Panc1 (cell line): Measurements from ENCODE around the gene TBX21. TPM values are rescaled to one million over a fixed set of nuclear protein-coding genes. Genes with fewer than 3 reads are reported as not detected.

Experiments
- ATAC-seq: fragments of 200-7000 bp; cut with Tn5 transposase; 2 replicates; pipeline ENCODE4 v1.9.1; 2020; ENCODE audit warnings: mild to moderate bottlenecking, moderate library complexity
- BruUV-seq: library from RNA; stranded (reverse); fragments of 400-500 nt; replicated peaks from 2 replicates; lab custom pipeline; 2021; lab: Mats Ljungman, UMichigan
- CTCF ChIA-PET: fragments of 300-600 bp; sonication (Branson Sonifier 250); formaldehyde crosslinking; loops from one replicate; lab custom pipeline; 2022; ENCODE audit warnings: antibody characterized with exemption; lab: Charles Lee
- POLR2A ChIA-PET: fragments of 300-600 bp; sonication (Branson Sonifier 250); formaldehyde crosslinking; loops from one replicate; lab custom pipeline; 2022; ENCODE audit warnings: antibody characterized with exemption; lab: Charles Lee
- DNase-seq: peaks from one replicate; pipeline ENCODE4 v3.0.0-alpha.2; 2010; ENCODE audit warnings: low read depth, low spot score
- H3K27ac ChIP-seq: 2 replicates; pipeline ENCODE4 v1.5.1; 2011; ENCODE audit warnings: mild to moderate bottlenecking, low read length, inconsistent platforms
- H3K27me3 ChIP-seq: fragments of 200-500 bp; sonication (Bioruptor generic); 2 replicates; pipeline ENCODE4 v1.6.0; 2014; ENCODE audit warnings: low read length, inconsistent platforms; ENCODE audit not compliant: control insufficient read depth, insufficient read depth
- H3K36me3 ChIP-seq: fragments of 200-500 bp; sonication (Bioruptor generic); 2 replicates; pipeline ENCODE4 v1.5.1; 2014; ENCODE audit warnings: inconsistent platforms, mild to moderate bottlenecking, low read length, moderate library complexity; ENCODE audit not compliant: control insufficient read depth, insufficient read depth
- H3K4me1 ChIP-seq: 2 replicates; pipeline ENCODE4 v1.5.1; 2011; ENCODE audit warnings: inconsistent platforms, mild to moderate bottlenecking, low read length, moderate library complexity; ENCODE audit not compliant: control insufficient read depth, insufficient read depth
- H3K4me3 ChIP-seq, 2 experiments: 2 replicates each; pipeline ENCODE4 v1.5.1; 2011 to 2012; ENCODE audit warnings: low read depth in 2 of 2, low read length in 2 of 2, mild to moderate bottlenecking in 2 of 2, inconsistent platforms in 1 of 2, moderate library complexity in 1 of 2
- H3K9me3 ChIP-seq: fragments of 200-500 bp; sonication (Bioruptor generic); 2 replicates; pipeline ENCODE4 v1.5.1; 2014; ENCODE audit warnings: low read depth, mild to moderate bottlenecking, inconsistent platforms, low read length, moderate library complexity; ENCODE audit not compliant: control insufficient read depth, insufficient read depth
- CTCF ChIP-seq: fragments of 450-650 bp; IDR thresholded peaks from 2 replicates; pipeline ENCODE4 v1.5.1; 2017; ENCODE audit warnings: mild to moderate bottlenecking
- POLR2AphosphoS5 ChIP-seq: IDR thresholded peaks from 2 replicates; pipeline ENCODE4 v1.6.1; 2012; ENCODE audit warnings: mild to moderate bottlenecking, low read depth, low read length, moderate library complexity
- REST ChIP-seq, 2 experiments: IDR thresholded peaks; 2 replicates each; pipeline ENCODE4 v1.6.1; 2011 to 2012; ENCODE audit warnings: low read depth in 2 of 2, control low read depth in 1 of 2, low read length in 1 of 2, mild to moderate bottlenecking in 1 of 2, moderate library complexity in 1 of 2; ENCODE audit not compliant: insufficient read depth in 1 of 2
- SIN3A ChIP-seq: IDR thresholded peaks from 2 replicates; pipeline ENCODE4 v1.6.1; 2012; ENCODE audit warnings: low read depth, mild to moderate bottlenecking, low read length, moderate library complexity, borderline replicate concordance; ENCODE audit not compliant: insufficient read depth
- TCF7L2 ChIP-seq: IDR thresholded peaks from 2 replicates; pipeline ENCODE4 v1.6.1; 2011; ENCODE audit warnings: mild to moderate bottlenecking, low read depth, low read length, inconsistent platforms
- in situ Hi-C: cut with HindIII; loops from 2 replicates; pipeline ENCODE4 v1.10.0; 2016; ENCODE audit warnings: low sequenced_read_pairs, low pct_unique_long_range_greater_than_20kb
- intact Hi-C: fragments of 100-400 bp; cut with micrococcal nuclease; formaldehyde crosslinking; loops from one replicate; pipeline ENCODE4 v1.10.0; 2022; ENCODE audit not compliant: unreplicated experiment
- total RNA-seq: library from RNA; stranded (reverse); gene quantifications from one replicate; pipeline ENCODE4 v1.2.1, GENCODE V29; 2021; ENCODE audit not compliant: unreplicated experiment

TBX21 gene
- total RNA-seq, 1 experiment from 2014 or later: 0.10 TPM

DNA sequence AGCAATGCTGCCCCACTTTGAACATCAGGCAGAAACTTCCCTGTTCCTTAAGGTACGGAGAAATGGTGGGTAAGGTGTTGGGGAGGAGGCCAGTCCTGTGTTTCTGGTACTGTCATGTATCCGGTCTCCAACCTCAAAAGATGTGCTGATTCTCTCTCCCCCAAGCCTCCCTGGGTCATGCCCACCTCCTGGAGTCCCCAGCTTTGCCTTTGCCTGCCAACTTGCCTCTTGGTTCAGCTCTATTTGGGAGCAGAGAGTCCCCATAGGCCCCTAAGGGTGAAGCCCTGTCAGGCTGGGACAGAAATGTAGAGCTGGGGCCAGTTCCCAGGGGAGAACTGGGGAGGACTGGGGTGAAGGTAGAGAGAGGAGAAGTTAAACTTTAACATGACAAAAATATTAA, 1.6 kb upstream of the TBX21 start:
- no peak overlapping the region for H3K27ac ChIP-seq
- H3K9me3 ChIP-seq: no peaks in the 10 kb centered on the region
- no peak for ATAC-seq
- no peak overlapping the region for H3K4me3 ChIP-seq
- intact Hi-C loops: no loop called here
- in situ Hi-C loops: no loop called here
- ChIA-PET POLR2A (interaction anchor here (0.5 kb wide), 3 partner anchors 33 to 89 kb away, joined by 3 to 7 read pairs (median 4); no protein-coding TSS in a partner anchor), CTCF (no interaction called here)
- no peaks in the 10 kb centered on the region for H3K36me3 ChIP-seq
- TF ChIP-seq REST (IDR thresholded peaks at IDR 0.05; ENCODE audit: insufficient read depth in 1 of 2, low read depth in 2 of 2, low read length in 1 of 2) (no peak), CTCF (no peak), TCF7L2 (no peak), POLR2AphosphoS5 (no peak), SIN3A (no peak)
- H3K4me1 ChIP-seq: no peaks in the 10 kb centered on the region
- DNase-seq: no peak
- BruUV-seq: no TSS peak
- H3K27me3 ChIP-seq: peaks cover 12% of the 10 kb centered on the region; the same call in 1 of the 2 replicates

DNA sequence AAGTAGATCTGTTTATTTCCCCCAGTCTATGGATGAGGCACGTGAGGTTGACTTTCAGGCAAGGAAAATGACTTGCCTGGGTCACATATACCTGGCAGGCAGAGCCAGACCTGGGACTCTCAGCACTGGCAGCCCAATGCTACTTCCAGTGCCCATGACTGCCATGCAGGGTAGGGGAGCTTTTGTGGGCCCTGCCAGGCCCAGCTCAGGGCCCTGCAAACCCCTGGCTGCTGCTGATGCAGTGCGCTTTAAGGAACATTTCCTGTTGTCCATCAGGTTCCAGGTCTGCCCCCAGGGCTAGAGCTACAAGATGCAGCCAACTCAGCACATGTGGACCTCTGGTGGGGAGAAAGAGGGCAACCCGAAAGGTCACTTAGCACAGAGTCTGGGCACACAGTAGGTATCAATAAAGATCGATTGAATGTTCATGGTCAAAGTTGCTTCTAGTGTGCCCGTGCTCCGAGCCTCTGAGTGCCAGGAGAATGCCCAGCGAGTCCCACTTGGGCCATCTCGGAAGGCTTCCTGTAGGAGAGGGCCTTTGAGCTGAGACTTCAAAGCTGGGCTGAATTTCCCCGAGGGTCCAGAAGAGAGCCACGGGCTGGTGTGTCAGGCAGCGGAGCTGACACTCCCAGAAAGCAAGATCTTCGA, 513 bp upstream of the TBX21 start:
- in situ Hi-C loops (no loop called here), intact Hi-C loops (no loop called here)
- no peak for TF ChIP-seq TCF7L2
- TF ChIP-seq REST (IDR thresholded peaks at IDR 0.05; ENCODE audit: insufficient read depth in 1 of 2, low read depth in 2 of 2, low read length in 1 of 2): no peak
- no peak for TF ChIP-seq SIN3A
- TF ChIP-seq POLR2AphosphoS5: no peak
- no peak for TF ChIP-seq CTCF
- Histone ChIP-seq H3K27ac (no peak overlapping the region), H3K36me3 (no peaks in the 10 kb centered on the region), H3K4me1 (no peaks in the 10 kb centered on the region), H3K4me3 (peak overlapping the region in 1 of 2 experiments; percentile 32; a peak in 2 of 4 replicates), H3K27me3 (peaks cover 12% of the 10 kb centered on the region; the same call in 1 of the 2 replicates), H3K9me3 (no peaks in the 10 kb centered on the region)
- no peak; the same call in 1 of the 2 replicates for ATAC-seq
- DNase-seq: no peak
- POLR2A ChIA-PET: interaction anchor here (0.6 kb wide), 1 partner anchor 47 kb away, joined by 8 read pairs; no protein-coding TSS in a partner anchor
- BruUV-seq: no TSS peak
- CTCF ChIA-PET: no interaction called here
